Rectal smooth muscle tissue (tissue), 1 donor: ENCODE results near the gene RABEPK.

Experiments used
- H3K27ac ChIP-seq: one replicate; pipeline ENCODE4 v1.7.0; 2013; ENCODE audit warnings: low read depth, low read length, inconsistent platforms
- H3K27me3 ChIP-seq: one replicate; pipeline ENCODE4 v1.7.0; 2013; ENCODE audit warnings: low read length; ENCODE audit not compliant: control insufficient read depth, insufficient read depth
- H3K36me3 ChIP-seq: one replicate; pipeline ENCODE4 v1.7.0; 2013; ENCODE audit warnings: low read length; ENCODE audit not compliant: control insufficient read depth, insufficient read depth
- H3K4me1 ChIP-seq: one replicate; pipeline ENCODE4 v1.7.0; 2013; ENCODE audit warnings: low read length; ENCODE audit not compliant: control insufficient read depth, insufficient read depth
- H3K4me3 ChIP-seq: one replicate; pipeline ENCODE4 v1.7.0; 2013; ENCODE audit warnings: low read length
- H3K9ac ChIP-seq: one replicate; pipeline ENCODE4 v1.7.0; 2013; ENCODE audit warnings: low read length

RABEPK gene

DNA sequence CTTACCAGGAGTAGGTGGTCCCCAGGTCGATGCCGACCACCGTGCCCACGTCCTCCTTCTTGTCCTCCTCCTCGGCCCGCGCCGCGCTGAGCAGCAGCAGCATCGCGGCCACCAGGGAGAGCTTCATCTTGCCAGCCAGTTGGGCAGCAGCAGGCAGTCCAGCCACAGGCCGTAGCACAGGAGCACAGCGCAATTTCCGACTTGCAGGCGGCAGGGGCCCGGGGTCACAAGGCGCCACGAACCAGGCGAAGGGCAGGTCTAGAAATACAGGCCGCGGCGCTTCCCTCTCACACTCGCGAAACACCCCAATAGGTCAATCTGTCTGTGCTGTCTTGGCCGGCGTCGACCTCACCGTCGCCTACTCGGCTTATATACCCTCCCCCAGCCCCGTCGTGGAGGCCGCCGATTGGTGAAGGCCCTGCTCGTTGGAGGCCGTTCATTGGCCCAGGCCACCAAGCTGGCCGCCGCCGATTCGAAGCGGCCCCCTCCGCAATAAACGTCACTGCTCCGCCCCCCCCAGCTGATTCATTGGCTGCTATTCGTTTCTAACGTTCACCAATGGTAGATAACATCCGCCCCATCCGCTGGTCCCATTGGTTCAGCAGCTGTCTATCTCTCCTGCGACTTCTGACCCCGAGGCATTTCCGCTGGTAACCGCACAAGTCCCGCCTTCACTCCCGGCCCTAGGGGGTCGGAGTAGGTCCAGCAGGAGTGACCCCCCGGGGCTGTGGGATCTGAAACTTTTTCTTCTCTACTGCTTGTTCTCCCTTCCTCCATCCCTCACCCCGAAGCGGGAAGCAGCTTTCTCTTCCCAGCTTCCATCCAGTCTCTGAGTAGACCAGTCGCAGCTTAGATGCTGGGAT is 40.9 kb downstream of the RABEPK start, which contains the start of gene HSPA5:
HSPA5 (minus strand) TSS at position 344 of the 863 bp plus-strand sequence; CDS start at position 127, 217 bp downstream.
- Histone ChIP-seq H3K27ac (peak within 1 kb of the TSS; percentile 99), H3K9ac (peak within 1 kb of the TSS; percentile 100), H3K4me1 (peaks cover 22% of the 10 kb centered on the region), H3K27me3 (no peaks in the 10 kb centered on the region), H3K4me3 (peak within 1 kb of the TSS; percentile 100), H3K36me3 (peaks cover 16% of the 10 kb centered on the region)

DNA sequence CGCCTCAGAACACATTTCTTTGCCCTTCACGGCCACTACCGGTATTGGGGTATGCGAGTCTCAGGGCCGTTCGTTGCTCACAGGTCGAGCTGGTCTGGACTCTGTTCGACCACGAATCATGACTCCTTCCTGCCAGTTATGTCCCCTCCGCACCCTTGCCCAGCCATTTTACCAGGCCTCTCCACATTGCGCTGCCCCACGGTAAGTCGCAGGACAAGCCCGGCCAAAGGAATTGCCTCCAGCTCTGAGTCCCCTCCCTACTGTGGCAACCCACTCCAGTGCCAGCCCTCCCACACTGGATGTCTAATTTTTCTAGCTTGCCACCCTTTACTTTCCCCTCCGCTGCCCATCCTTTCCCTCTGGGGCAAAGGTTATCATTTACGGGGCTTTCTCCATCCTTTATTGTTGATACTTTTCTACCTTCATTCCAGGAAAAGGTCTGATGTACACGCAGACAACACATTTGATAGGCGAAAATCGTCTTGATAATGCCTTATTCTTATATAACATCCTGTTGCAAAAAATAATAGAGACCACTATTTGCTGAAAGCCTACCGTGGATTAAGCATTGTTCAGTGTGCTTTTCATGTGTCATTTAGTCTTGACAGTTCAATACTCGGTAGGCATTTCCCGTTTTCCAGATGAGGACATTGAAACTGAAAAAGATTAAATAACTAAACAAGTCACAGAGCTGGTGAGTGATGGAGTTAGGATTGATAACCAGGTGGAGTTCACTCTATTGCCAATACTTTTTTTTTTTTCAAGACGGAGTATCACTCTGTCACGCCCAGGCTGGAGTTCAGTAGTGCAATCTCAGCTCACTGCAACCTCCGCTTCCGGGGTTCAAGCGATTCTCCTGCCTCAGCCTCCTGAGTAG is 41.8 kb downstream of the RABEPK start:
- Histone ChIP-seq H3K9ac (peak overlapping the region; percentile 98), H3K4me1 (peaks cover 22% of the 10 kb centered on the region)

GRCh38 chr9:125243792-125244260 is 43.5 kb downstream of the RABEPK start:
- Histone ChIP-seq H3K9ac (no peak overlapping the region), H3K36me3 (peaks cover 7% of the 10 kb centered on the region), H3K27ac (no peak overlapping the region), H3K27me3 (no peaks in the 10 kb centered on the region), H3K4me3 (no peak overlapping the region), H3K4me1 (peaks cover 16% of the 10 kb centered on the region)

More for the DNA sequence above, 41.8 kb downstream of the RABEPK start:
- H3K27me3 ChIP-seq, result no peaks in the 10 kb centered on the region
- peaks cover 14% of the 10 kb centered on the region for H3K36me3 ChIP-seq
- peak overlapping the region; percentile 98 for H3K27ac ChIP-seq
- peak overlapping the region; percentile 94 for H3K4me3 ChIP-seq

GRCh38 chr9:125246261-125246667 is 45.9 kb downstream of the RABEPK start:
- no peak overlapping the region for H3K4me3 ChIP-seq
- no peaks in the 10 kb centered on the region for H3K27me3 ChIP-seq
- H3K4me1 ChIP-seq, result peaks cover 3% of the 10 kb centered on the region
- H3K9ac ChIP-seq, result no peak overlapping the region
- H3K27ac ChIP-seq, result no peak overlapping the region
- H3K36me3 ChIP-seq, result no peaks in the 10 kb centered on the region

DNA sequence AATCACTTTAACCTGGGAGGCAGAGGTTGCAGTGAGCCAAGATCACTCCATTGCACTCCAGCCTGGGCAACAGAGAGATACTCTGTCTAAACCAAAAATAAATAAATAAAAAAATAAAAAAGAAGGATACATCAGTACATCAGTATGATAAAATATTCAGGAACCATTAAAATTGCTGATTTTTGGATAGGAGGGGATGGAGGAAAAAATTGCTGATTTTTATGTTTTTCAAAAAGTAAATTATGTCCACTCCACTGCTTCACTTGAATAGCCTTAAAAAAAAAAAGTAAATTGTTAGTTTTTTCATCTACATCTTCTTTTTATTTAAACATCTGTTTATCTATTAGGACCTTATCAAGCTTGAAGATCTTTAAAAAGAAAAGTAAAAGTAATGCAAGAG is 53.9 kb downstream of the RABEPK start:
- Histone ChIP-seq H3K36me3 (no peaks in the 10 kb centered on the region), H3K27me3 (peaks cover under 1% of the 10 kb centered on the region), H3K27ac (no peak overlapping the region), H3K4me1 (no peaks in the 10 kb centered on the region), H3K4me3 (no peak overlapping the region), H3K9ac (no peak overlapping the region)

DNA sequence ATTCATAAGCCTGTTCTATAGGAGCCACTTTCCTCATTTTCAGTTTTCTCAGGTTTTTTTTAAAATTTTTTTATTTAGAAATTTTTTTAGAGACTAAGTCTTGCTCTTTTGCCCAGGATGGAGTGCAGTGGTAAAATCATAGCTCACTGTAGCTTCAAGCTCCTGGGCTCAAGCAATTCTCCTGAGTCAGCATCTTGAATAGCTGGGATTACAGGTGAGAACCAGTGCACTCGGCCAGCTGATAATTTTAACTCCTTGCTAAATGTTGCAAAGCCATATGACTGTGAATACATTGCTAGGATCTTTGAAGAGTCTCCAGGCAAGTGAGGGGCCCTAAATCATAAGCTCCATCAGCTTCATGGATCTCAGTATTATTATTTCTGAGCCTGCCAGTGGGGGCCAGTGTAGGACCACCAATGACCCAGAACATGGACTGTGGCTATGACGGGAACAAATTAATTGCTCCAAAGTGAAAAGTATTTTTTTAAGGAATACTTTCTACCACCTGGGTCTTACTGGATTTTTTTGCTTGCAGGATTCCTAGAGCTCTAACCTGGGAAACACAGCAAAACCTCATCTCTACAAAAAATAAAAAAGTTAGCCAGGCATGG is 55.5 kb downstream of the RABEPK start:
- Histone ChIP-seq H3K27ac (no peak overlapping the region), H3K9ac (no peak overlapping the region), H3K36me3 (no peaks in the 10 kb centered on the region), H3K4me3 (no peak overlapping the region), H3K4me1 (no peaks in the 10 kb centered on the region), H3K27me3 (peaks cover 3% of the 10 kb centered on the region)

DNA sequence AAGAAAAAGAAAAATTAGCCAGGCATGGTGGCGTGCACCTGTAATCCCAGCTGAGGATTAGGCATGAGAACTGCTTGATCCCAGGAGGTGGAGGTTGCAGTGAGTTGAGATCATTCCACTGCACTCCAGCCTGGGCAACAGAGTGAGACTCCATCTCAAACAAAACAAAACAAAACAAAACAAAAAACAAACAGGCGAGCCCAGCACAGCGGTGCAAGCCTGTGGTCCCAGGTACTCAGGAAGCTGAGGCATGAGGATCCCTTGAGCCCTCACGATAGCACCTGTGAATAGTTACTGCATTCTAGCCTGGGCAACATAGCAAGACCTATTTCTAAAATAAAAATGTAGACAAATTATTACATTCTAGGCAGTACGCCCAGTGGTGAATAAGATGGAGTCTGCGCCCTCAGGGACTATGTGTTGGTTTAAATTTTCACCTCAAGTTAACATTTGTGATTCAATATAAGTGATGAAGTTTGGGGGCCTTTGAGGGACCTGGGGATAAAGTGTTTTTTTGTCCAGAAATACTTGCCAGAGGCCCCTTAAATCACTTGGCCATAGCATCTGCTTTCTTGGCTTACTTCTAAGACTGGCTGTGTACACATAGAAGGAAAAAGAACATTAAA is 57.9 kb downstream of the RABEPK start:
- Histone ChIP-seq H3K9ac (no peak overlapping the region), H3K27ac (no peak overlapping the region), H3K4me3 (no peak overlapping the region), H3K27me3 (peaks cover 3% of the 10 kb centered on the region), H3K36me3 (no peaks in the 10 kb centered on the region), H3K4me1 (peaks cover 2% of the 10 kb centered on the region)

GRCh38 chr9:125258832-125259534 is 58.6 kb downstream of the RABEPK start:
- Histone ChIP-seq H3K27me3 (peaks cover 3% of the 10 kb centered on the region), H3K27ac (no peak overlapping the region), H3K9ac (no peak overlapping the region), H3K4me3 (no peak overlapping the region), H3K36me3 (no peaks in the 10 kb centered on the region), H3K4me1 (peaks cover 2% of the 10 kb centered on the region)

DNA sequence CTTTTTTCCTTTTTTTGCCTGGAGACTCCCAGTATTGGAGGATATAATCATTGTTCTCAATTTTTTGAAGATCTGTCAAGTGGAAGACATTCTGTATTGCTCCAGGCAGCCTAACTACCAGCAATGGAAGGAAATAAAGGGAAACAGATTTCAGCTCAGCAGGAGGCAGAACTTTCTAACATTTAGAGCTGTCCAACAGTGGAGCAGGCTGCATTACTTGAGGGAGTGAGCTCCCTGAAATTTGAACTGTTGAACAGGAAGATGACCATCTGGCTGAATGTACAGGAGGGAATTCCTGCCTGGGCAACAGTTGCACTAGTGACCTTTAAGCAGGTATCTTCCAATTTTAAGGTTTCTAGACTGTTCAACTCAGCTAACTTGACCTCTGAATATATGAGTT is 60.2 kb downstream of the RABEPK start:
- peaks cover 2% of the 10 kb centered on the region for H3K4me1 ChIP-seq
- no peak overlapping the region for H3K9ac ChIP-seq
- no peak overlapping the region for H3K4me3 ChIP-seq
- no peak overlapping the region for H3K27ac ChIP-seq
- no peaks in the 10 kb centered on the region for H3K36me3 ChIP-seq
- peaks cover 3% of the 10 kb centered on the region for H3K27me3 ChIP-seq

DNA sequence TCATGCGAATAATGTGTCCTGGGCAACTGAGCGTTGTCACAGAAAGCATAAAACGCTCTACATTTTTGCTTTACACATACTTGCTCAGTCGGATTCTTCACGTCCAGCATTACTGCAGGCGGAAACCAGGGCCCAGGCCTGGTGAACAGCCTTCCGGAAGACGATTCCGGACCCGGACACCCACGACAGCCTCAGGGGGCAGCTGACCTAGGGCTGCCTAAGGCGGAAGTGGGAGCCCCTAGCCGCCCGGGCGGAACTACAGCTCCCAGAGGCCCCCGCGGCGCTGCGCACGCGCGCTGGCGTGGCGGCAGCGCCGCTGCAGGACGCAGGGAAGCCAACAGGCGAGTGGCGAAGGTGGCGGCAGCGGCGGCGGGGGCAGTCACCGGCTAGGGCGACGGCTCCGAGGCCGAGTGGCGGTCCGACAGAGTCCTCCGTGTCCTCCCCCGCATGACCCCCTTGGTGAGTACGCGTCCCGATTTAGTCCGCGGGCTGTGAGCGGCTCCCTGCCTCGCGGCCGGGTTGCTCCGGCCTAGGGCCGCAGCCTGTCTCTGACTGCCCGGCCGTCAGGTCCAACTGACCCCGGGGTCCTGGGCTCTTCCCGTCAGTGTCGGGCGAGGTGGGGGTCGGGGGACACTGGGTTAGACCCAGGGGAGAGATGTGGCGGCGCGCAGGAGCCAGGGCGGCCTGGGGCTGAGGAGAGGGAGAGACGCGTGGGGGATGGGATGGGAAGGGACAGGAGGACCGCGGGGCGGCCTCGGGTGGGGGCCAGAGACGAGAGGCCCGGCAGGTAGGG is 61.4 kb downstream of the RABEPK start, which contains the start of gene GAPVD1:
GAPVD1 (plus strand) TSS at position 326 of the 793 bp plus-strand sequence. CDS start 37,096 bp downstream, outside the sequence.
- Histone ChIP-seq H3K36me3 (no peaks in the 10 kb centered on the region), H3K27me3 (peaks cover 3% of the 10 kb centered on the region), H3K4me3 (peak within 1 kb of the TSS; percentile 83), H3K9ac (peak within 1 kb of the TSS; percentile 92), H3K27ac (peak within 1 kb of the TSS; percentile 91), H3K4me1 (peaks cover 2% of the 10 kb centered on the region)
